ENCODE measurements around the gene MYO1B. TPM values are rescaled to one million over a fixed set of nuclear protein-coding genes. Genes with fewer than 3 reads are reported as not detected.

MYO1B gene
- total RNA-seq, 1 experiment from 2014 or later, result 80.3 TPM

- no TSS peak for BruUV-seq (replicated peaks)
- Mint-ChIP-seq H3K36me3 (ENCODE audit: insufficient read depth, unreplicated experiment) (peaks cover 29% of the 10 kb centered on the region), H3K9me3 (ENCODE audit: unreplicated experiment) (no peaks in the 10 kb centered on the region), H3K27ac (ENCODE audit: unreplicated experiment) (no peak overlapping the region), H3K4me1 (ENCODE audit: low read depth, unreplicated experiment) (no peaks in the 10 kb centered on the region), H3K27me3 (ENCODE audit: insufficient read depth, unreplicated experiment) (no peaks in the 10 kb centered on the region), H3K4me3 (ENCODE audit: unreplicated experiment) (no peak overlapping the region)
- no peaks in the 10 kb centered on the region for H3K9me3 ChIP-seq
- no peak for DNase-seq
- ChIA-PET POLR2A (no interaction called here), CTCF (no interaction called here)
- intact Hi-C loops (cut with micrococcal nuclease; ENCODE audit: unreplicated experiment), result no loop called here
- no peaks in the 10 kb centered on the region for H3K4me1 ChIP-seq
- no peak overlapping the region for H3K4me3 ChIP-seq (ENCODE audit: low read depth, low read length)
- H3K36me3 ChIP-seq (ENCODE audit: control insufficient read depth, insufficient read depth, low read length), result no peaks in the 10 kb centered on the region; the same call in none of the 2 replicates
- H3K27me3 ChIP-seq (replicated peaks; ENCODE audit: control insufficient read depth, insufficient read depth, low read length), result no peaks in the 10 kb centered on the region
- TF ChIP-seq CTCF (IDR thresholded peaks at IDR 0.05; ENCODE audit: insufficient read depth in 1 of 2, low read depth in 1 of 2, low read length in 1 of 2, severe bottlenecking in 1 of 2, unreplicated experiment in 1 of 2), result no peak
These were observed 182.9 kb downstream of the MYO1B start for GRCh38 chr2:191428141-191428540.

- H3K36me3 Mint-ChIP-seq (ENCODE audit: insufficient read depth, unreplicated experiment), result peaks cover 16% of the 10 kb centered on the region
- no peaks in the 10 kb centered on the region for H3K4me1 Mint-ChIP-seq (ENCODE audit: low read depth, unreplicated experiment)
- DNase-seq, result no peak
- TF ChIP-seq CTCF (IDR thresholded peaks at IDR 0.05; ENCODE audit: insufficient read depth in 1 of 2, low read depth in 1 of 2, low read length in 1 of 2, severe bottlenecking in 1 of 2, unreplicated experiment in 1 of 2), result no peak
- H3K9me3 Mint-ChIP-seq (ENCODE audit: unreplicated experiment), result peaks cover 7% of the 10 kb centered on the region
- Histone ChIP-seq H3K27me3 (replicated peaks; ENCODE audit: control insufficient read depth, insufficient read depth, low read length) (no peaks in the 10 kb centered on the region), H3K4me3 (ENCODE audit: low read depth, low read length) (no peak overlapping the region), H3K9me3 (no peaks in the 10 kb centered on the region), H3K4me1 (no peaks in the 10 kb centered on the region), H3K36me3 (ENCODE audit: control insufficient read depth, insufficient read depth, low read length) (no peaks in the 10 kb centered on the region; the same call in none of the 2 replicates)
- ChIA-PET POLR2A (no interaction called here), CTCF (no interaction called here)
- intact Hi-C loops (cut with micrococcal nuclease; ENCODE audit: unreplicated experiment), result no loop called here
- H3K27ac Mint-ChIP-seq (ENCODE audit: unreplicated experiment), result no peak overlapping the region
- H3K4me3 Mint-ChIP-seq (ENCODE audit: unreplicated experiment), result no peak overlapping the region
- H3K27me3 Mint-ChIP-seq (ENCODE audit: insufficient read depth, unreplicated experiment), result no peaks in the 10 kb centered on the region
- BruUV-seq (replicated peaks), result no TSS peak
These were observed 185.3 kb downstream of the MYO1B start for GRCh38 chr2:191430476-191430875.

- no TSS peak for BruUV-seq (replicated peaks)
- no peaks in the 10 kb centered on the region for H3K36me3 ChIP-seq (ENCODE audit: control insufficient read depth, insufficient read depth, low read length)
- Mint-ChIP-seq H3K27me3 (ENCODE audit: insufficient read depth, unreplicated experiment) (no peaks in the 10 kb centered on the region), H3K27ac (ENCODE audit: unreplicated experiment) (no peak overlapping the region), H3K4me3 (ENCODE audit: unreplicated experiment) (no peak overlapping the region), H3K36me3 (ENCODE audit: insufficient read depth, unreplicated experiment) (peaks cover 2% of the 10 kb centered on the region), H3K9me3 (ENCODE audit: unreplicated experiment) (peaks cover 7% of the 10 kb centered on the region), H3K4me1 (ENCODE audit: low read depth, unreplicated experiment) (peaks cover 8% of the 10 kb centered on the region)
- POLR2A ChIA-PET, result no interaction called here
- intact Hi-C loops (cut with micrococcal nuclease; ENCODE audit: unreplicated experiment), result no loop called here
- no peaks in the 10 kb centered on the region for H3K27me3 ChIP-seq (replicated peaks; ENCODE audit: control insufficient read depth, insufficient read depth, low read length)
- DNase-seq, result no peak
- TF ChIP-seq CTCF (IDR thresholded peaks at IDR 0.05; ENCODE audit: insufficient read depth in 1 of 2, low read depth in 1 of 2, low read length in 1 of 2, severe bottlenecking in 1 of 2, unreplicated experiment in 1 of 2), result no peak
- no peaks in the 10 kb centered on the region for H3K9me3 ChIP-seq
- CTCF ChIA-PET, result no interaction called here
- peaks cover 6% of the 10 kb centered on the region; the same call in 1 of the 2 replicates for H3K4me1 ChIP-seq
- no peak overlapping the region for H3K4me3 ChIP-seq (ENCODE audit: low read depth, low read length)
These were observed 186.9 kb downstream of the MYO1B start for GRCh38 chr2:191432121-191432520.
